PC-3 (cell line): ENCODE results near the gene AGBL3. TPM values are rescaled to one million over a fixed set of nuclear protein-coding genes. Genes with fewer than 3 reads are reported as not detected.

Experiments used
- ATAC-seq: fragments of 200-7000 bp; cut with Tn5 transposase; 2 replicates; pipeline ENCODE4 v1.9.1; 2020; ENCODE audit warnings: mild to moderate bottlenecking, moderate library complexity
- BruUV-seq: library from RNA; stranded (reverse); fragments of 400-500 nt; replicated peaks from 2 replicates; lab custom pipeline; 2021; lab: Mats Ljungman, UMichigan
- CTCF ChIA-PET: fragments of 300-600 bp; sonication (Branson Sonifier 250); formaldehyde crosslinking; loops from one replicate; lab custom pipeline; 2022; ENCODE audit warnings: antibody characterized with exemption; lab: Charles Lee
- POLR2A ChIA-PET: fragments of 300-600 bp; sonication (Branson Sonifier 250); formaldehyde crosslinking; loops from one replicate; lab custom pipeline; 2022; ENCODE audit warnings: antibody characterized with exemption; ENCODE audit not compliant: unreplicated experiment; lab: Charles Lee
- DNase-seq: peaks from one replicate; pipeline ENCODE4 v3.0.0-alpha.2; 2015
- H2AFZ ChIP-seq: fragments of 300-600 bp; sonication (generic); 2 replicates; pipeline ENCODE4 v1.6.0; 2016; ENCODE audit warnings: antibody characterized with exemption, low read length
- H3F3A ChIP-seq: fragments of 300-600 bp; sonication (generic); one replicate; pipeline ENCODE4 v1.6.0; 2017; ENCODE audit warnings: antibody characterized with exemption, low read length, control low read depth, mild to moderate bottlenecking; ENCODE audit not compliant: unreplicated experiment
- H3K27ac ChIP-seq: fragments of 300-600 bp; sonication (generic); 2 replicates; pipeline ENCODE4 v1.5.1; 2016; ENCODE audit warnings: mild to moderate bottlenecking, low read length
- H3K27me3 ChIP-seq: fragments of 300-600 bp; sonication (generic); 2 replicates; pipeline ENCODE4 v1.6.1; 2016; ENCODE audit warnings: low read length, mixed read lengths
- H3K36me3 ChIP-seq: fragments of 300-600 bp; sonication (generic); 2 replicates; pipeline ENCODE4 v1.6.1; 2016; ENCODE audit warnings: low read depth, mixed run types, low read length, mixed read lengths
- H3K4me1 ChIP-seq: fragments of 300-600 bp; sonication (generic); 2 replicates; pipeline ENCODE4 v1.5.1; 2016; ENCODE audit warnings: low read length; ENCODE audit not compliant: insufficient read depth
- H3K4me2 ChIP-seq: fragments of 300-600 bp; sonication (generic); 2 replicates; pipeline ENCODE4 v1.6.0; 2016; ENCODE audit warnings: low read length
- H3K4me3 ChIP-seq: fragments of 300-600 bp; sonication (generic); 2 replicates; pipeline ENCODE4 v1.5.1; 2016; ENCODE audit warnings: mild to moderate bottlenecking, low read length, mixed read lengths
- H3K79me2 ChIP-seq: fragments of 300-600 bp; sonication (generic); 2 replicates; pipeline ENCODE4 v1.6.1; 2017; ENCODE audit warnings: low read length, mixed read lengths
- H3K9ac ChIP-seq: fragments of 300-600 bp; sonication (generic); 2 replicates; pipeline ENCODE4 v1.6.0; 2016; ENCODE audit warnings: mild to moderate bottlenecking, low read length
- H3K9me2 ChIP-seq: fragments of 300-600 bp; sonication (generic); replicated peaks from 2 replicates; pipeline ENCODE4 v1.6.1; 2016; ENCODE audit warnings: mixed run types, low read length, mixed read lengths
- H3K9me3 ChIP-seq: fragments of 300-600 bp; sonication (generic); 2 replicates; pipeline ENCODE4 v1.6.1; 2016; ENCODE audit warnings: low read length, mixed read lengths
- H4K20me1 ChIP-seq: fragments of 300-600 bp; sonication (generic); 2 replicates; pipeline ENCODE4 v1.6.1; 2016; ENCODE audit warnings: low read length, mixed read lengths
- CTCF ChIP-seq: fragments of 300-600 bp; sonication (generic); conservative IDR thresholded peaks from 2 replicates; pipeline ENCODE4 v1.5.1; 2017; ENCODE audit warnings: antibody characterized with exemption, low read depth, mild to moderate bottlenecking, low read length
- EZH2 ChIP-seq: fragments of 300-600 bp; sonication (generic); IDR thresholded peaks from one replicate; pipeline ENCODE4 v1.6.1; 2017; ENCODE audit warnings: antibody characterized with exemption, mild to moderate bottlenecking, low read length; ENCODE audit not compliant: unreplicated experiment
- EZH2phosphoT487 ChIP-seq: fragments of 300-600 bp; sonication (generic); IDR thresholded peaks from 2 replicates; pipeline ENCODE4 v1.6.1; 2018; ENCODE audit warnings: mild to moderate bottlenecking, antibody characterized with exemption, low read length, borderline replicate concordance
- intact Hi-C: fragments of 100-400 bp; cut with micrococcal nuclease; formaldehyde crosslinking; loops from 2 replicates; pipeline ENCODE4 v1.9.0; 2023
- total RNA-seq: library from RNA; depleted of rRNA; stranded (reverse); fragments of >200 nt; gene quantifications from 2 replicates; pipeline ENCODE4 v1.2.3, GENCODE V29; 2014; rRNA removed

AGBL3 gene
- total RNA-seq, 1 experiment from 2014 or later = 2.5 TPM

- H3K27ac ChIP-seq = no peak overlapping the region
- TF ChIP-seq EZH2phosphoT487 (no peak), EZH2 (no peak), CTCF (no peak)
- H2AFZ ChIP-seq = no peak overlapping the region
- POLR2A ChIA-PET = no interaction called here
- H3K4me3 ChIP-seq = no peak overlapping the region
- H3K9ac ChIP-seq = no peak overlapping the region
- no peaks in the 10 kb centered on the region for H3K79me2 ChIP-seq
- H3F3A ChIP-seq = no peaks in the 10 kb centered on the region
- CTCF ChIA-PET = no interaction called here
- H3K4me1 ChIP-seq = no peaks in the 10 kb centered on the region
- no peaks in the 10 kb centered on the region for H3K9me2 ChIP-seq
- DNase-seq (no peak), ATAC-seq (no peak)
- no peaks in the 10 kb centered on the region for H3K27me3 ChIP-seq
- H3K4me2 ChIP-seq = no peak overlapping the region
- H3K36me3 ChIP-seq = peaks cover 18% of the 10 kb centered on the region; the same call in 1 of the 2 replicates
- no TSS peak for BruUV-seq
- peaks cover 22% of the 10 kb centered on the region for H3K9me3 ChIP-seq
- no peaks in the 10 kb centered on the region for H4K20me1 ChIP-seq
- intact Hi-C loops = no loop called here
Measured at GRCh38 chr7:135183478-135183877, 197.2 kb downstream of the AGBL3 start.

DNA sequence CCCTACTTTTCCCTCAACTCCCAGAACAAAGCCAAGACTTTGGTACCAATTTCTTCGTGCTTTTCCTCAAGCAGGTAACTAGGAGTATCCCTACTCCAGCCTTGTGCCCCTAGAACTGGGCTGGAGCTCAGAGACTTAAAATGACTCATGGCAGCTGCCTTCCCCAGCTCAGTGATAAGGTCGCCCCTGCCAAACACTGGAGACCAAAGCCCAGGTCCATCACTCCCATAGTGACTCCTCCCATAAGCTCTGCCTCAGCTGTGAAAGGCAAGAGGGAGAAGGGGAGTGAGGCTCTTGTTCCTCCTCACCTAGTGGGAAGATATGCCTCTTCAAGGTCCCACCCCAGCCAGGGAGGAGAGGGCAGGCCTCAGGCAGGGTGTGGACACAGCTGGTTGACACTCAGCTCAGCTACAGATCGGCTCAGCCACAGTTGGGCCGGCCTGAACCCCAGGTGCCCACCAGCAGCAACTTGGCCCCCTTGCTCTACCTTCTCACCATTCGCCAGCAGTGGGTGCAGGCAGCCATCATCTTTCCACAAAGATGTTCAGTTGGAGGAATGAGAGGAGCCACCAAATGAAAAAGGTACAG lies 198.0 kb downstream of the AGBL3 start:
- POLR2A ChIA-PET = no interaction called here
- BruUV-seq = no TSS peak
- Histone ChIP-seq H3K4me3 (no peak overlapping the region), H4K20me1 (no peaks in the 10 kb centered on the region), H3K4me2 (no peak overlapping the region), H3K9me2 (no peaks in the 10 kb centered on the region), H3K4me1 (no peaks in the 10 kb centered on the region), H2AFZ (no peak overlapping the region), H3F3A (no peaks in the 10 kb centered on the region), H3K79me2 (no peaks in the 10 kb centered on the region), H3K9me3 (peaks cover 22% of the 10 kb centered on the region), H3K9ac (no peak overlapping the region), H3K27ac (no peak overlapping the region), H3K36me3 (peaks cover 18% of the 10 kb centered on the region; the same call in 1 of the 2 replicates), H3K27me3 (no peaks in the 10 kb centered on the region)
- no peak for DNase-seq
- intact Hi-C loops = no loop called here
- ATAC-seq = no peak
- CTCF ChIA-PET = no interaction called here
- no peak for TF ChIP-seq EZH2
- no peak for TF ChIP-seq EZH2phosphoT487
- no peak for TF ChIP-seq CTCF

Other genes with a start within 250 kb of the AGBL3 start
- 22.1 and 42.4 TPM in 2 replicates for gene CALD1, start 206.9 kb upstream of the AGBL3 start, total RNA-seq
- gene TMEM140, start 161.6 kb downstream of the AGBL3 start, total RNA-seq = 0.52 TPM in 1 of 2 replicates, not detected in the other
- 48.2 and 66.8 TPM in 2 replicates for gene CYREN, start 184.2 kb downstream of the AGBL3 start, total RNA-seq
- gene WDR91, start 225.0 kb downstream of the AGBL3 start, total RNA-seq = 12.3 and 23.0 TPM in 2 replicates
- gene STRA8, start 247.3 kb downstream of the AGBL3 start, total RNA-seq = not detected in 2 replicates